Stomach (tissue), 4 donors: ENCODE results near the gene CSNK1E.

ENCODE experiments used
- POLR2A ChIP-seq, 4 donors: fragments of 450-650 bp; IDR thresholded peaks; one replicate each; pipeline ENCODE4 v1.6.1; 2016; ENCODE audit warnings: antibody characterized with exemption in 4 of 4, control low read depth in 2 of 4, mild to moderate bottlenecking in 1 of 4, moderate library complexity in 1 of 4
- POLR2AphosphoS5 ChIP-seq, 3 donors: sonication (generic); formaldehyde crosslinking; IDR thresholded peaks; one replicate each; pipeline ENCODE4 v1.6.1; 2016; ENCODE audit warnings: antibody characterized with exemption in 3 of 3
- TF ChIP-seq, protein P1 (sequence below), 7 experiments: fragments of 450-650 bp in 4 of 7; fragments of 200-600 bp in 3 of 7; sonication (generic) in 3 of 7; IDR thresholded peaks; one replicate each; pipeline ENCODE4 v1.5.1; 2016 to 2019; ENCODE audit warnings: antibody characterized with exemption in 7 of 7, control low read depth in 2 of 7, mild to moderate bottlenecking in 1 of 7

DNA sequence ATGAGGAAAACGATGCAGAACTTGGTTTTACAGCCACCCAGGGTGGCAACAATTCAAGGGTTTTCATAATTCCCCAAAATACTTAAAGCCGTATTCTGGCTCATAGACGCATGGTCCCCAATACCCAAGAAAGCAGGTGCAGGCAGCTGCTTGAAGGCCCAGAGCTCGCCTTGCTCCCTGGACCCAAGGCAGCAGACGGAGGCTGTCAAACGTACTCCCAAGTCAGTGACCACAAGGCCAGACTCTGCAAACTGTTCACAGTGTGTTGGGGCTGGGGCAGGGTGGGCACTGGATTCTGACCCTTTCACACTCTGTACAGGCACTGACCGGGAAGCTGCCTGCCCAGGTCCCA, 65.9 kb downstream of the CSNK1E start:
- TF ChIP-seq, protein P1, sequence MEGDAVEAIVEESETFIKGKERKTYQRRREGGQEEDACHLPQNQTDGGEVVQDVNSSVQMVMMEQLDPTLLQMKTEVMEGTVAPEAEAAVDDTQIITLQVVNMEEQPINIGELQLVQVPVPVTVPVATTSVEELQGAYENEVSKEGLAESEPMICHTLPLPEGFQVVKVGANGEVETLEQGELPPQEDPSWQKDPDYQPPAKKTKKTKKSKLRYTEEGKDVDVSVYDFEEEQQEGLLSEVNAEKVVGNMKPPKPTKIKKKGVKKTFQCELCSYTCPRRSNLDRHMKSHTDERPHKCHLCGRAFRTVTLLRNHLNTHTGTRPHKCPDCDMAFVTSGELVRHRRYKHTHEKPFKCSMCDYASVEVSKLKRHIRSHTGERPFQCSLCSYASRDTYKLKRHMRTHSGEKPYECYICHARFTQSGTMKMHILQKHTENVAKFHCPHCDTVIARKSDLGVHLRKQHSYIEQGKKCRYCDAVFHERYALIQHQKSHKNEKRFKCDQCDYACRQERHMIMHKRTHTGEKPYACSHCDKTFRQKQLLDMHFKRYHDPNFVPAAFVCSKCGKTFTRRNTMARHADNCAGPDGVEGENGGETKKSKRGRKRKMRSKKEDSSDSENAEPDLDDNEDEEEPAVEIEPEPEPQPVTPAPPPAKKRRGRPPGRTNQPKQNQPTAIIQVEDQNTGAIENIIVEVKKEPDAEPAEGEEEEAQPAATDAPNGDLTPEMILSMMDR (IDR thresholded peaks at IDR 0.05) = no peak
- no peak for TF ChIP-seq POLR2A (IDR thresholded peaks at IDR 0.05)
- no peak for TF ChIP-seq POLR2AphosphoS5 (IDR thresholded peaks at IDR 0.05)
